ENCODE results near the gene NR6A1.
"Not testable (repeated sequence)": the region's sequence is repeated elsewhere in the genome, so short reads cannot be mapped to it uniquely, and the experiment has no call there.

- not testable (repeated sequence) for TF ChIP-seq POLR2A (IDR thresholded peaks at IDR 0.05; ENCODE audit: low read length); GATA1 (IDR thresholded peaks at IDR 0.05; ENCODE audit: low read depth, low read length)
Observed at GRCh38 chr9:124734741-124735083, 36.4 kb downstream of the NR6A1 start.
